IPS DF 4.7 (cell line): ENCODE measurements around the gene CKM.
"Not testable (repeated sequence)": the region's sequence is repeated elsewhere in the genome, so short reads cannot be mapped to it uniquely, and the experiment has no call there.

Source experiments
- DNase-seq: peaks from one replicate; pipeline ENCODE4 v3.0.0-alpha.2; 2013; ENCODE audit warnings: low spot score; ENCODE audit errors: extremely low read depth

CKM gene

DNA sequence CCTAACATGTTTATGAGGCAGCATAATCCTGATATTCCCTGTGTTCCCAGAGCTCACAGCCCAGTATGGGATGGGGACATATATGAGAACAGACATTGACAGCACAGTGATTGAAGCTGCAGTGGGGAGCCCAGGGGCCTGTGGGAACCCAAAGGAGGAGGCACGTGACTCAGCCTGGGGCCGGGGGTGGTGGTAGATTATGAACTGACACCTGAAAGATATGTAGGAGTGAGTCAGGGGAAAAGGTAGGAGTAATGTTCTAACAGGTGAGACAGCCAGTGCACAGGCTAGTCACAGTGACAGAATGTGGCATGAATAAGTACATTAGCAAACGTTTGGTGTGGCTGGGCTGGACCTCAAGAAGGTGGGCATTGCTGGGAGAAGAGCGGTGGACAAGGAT lies 29.0 kb downstream of the CKM start:
- no peak for DNase-seq

DNA sequence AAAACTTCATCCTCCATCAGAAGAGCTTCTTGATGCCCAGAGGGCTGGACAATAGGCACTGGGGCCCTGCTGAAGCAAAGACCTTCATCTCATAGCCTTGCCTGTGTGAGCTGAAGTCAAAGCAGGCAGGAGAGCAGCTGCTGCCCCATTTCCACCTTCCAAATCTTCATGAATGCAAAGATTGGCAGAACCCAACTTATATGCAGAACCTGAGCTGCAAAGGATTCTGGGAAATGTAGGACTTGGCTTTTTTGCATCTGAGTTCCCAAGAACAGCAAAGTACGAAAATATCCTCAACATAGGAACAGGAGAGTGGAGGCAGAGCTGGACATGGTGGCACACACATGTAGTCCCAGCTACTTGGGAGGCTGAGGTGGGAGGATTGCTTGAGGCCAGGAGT lies 30.8 kb downstream of the CKM start:
- DNase-seq, result no peak

DNA sequence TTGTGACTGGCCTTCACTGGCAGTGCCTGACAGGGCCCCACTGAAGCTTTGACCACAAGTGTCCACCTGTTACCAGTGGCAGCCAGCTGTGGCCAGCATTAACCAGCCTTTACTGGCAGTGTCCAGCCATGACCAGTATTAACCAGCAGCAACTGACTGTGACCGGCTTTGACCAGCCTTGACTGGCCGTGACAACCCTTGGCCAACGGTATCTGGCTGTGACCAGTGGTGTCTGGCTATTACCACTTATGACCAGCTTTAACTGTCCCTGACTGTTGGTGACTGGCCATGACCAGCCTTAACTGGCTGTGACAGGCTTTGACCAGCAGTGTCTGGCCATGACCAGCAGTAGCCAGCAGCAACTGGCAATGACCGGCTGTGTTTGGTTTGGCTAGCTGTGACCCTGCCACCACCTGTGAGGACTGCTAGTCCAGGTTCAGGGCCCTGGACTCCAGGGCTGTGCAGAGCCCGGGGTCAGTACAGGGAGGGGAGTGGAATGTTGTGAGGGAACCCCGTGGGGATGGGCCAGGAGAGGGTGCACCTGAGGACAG lies 32.2 kb downstream of the CKM start:
- no peak for DNase-seq

DNA sequence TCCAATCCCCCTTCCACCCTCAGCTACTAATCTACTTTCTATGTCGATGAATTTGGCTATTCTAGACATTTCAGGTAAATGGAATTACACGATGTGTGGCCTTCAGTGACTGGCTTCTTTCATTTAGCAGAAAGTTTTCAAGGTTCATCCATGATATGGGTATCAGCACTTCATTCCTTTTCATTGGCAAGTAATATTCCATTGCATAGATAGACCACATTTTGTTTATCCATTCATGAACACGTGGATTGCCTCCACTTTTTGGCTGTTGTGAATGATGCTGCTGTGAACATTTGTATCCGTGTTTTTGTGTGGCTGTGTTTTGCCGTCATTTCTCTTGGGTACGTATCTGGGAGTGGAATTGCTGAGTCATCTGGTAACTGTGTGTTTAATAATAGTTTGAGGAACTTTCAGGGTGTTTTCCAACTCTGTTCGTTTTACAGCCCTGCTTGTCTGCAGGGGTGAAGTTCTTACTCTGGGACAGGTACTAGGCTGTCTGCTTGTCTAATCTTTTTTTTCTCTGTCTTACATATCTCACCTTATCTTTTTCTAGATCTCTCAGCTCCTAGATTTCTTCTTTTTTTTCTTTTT lies 39.1 kb downstream of the CKM start:
- no peak for DNase-seq

DNA sequence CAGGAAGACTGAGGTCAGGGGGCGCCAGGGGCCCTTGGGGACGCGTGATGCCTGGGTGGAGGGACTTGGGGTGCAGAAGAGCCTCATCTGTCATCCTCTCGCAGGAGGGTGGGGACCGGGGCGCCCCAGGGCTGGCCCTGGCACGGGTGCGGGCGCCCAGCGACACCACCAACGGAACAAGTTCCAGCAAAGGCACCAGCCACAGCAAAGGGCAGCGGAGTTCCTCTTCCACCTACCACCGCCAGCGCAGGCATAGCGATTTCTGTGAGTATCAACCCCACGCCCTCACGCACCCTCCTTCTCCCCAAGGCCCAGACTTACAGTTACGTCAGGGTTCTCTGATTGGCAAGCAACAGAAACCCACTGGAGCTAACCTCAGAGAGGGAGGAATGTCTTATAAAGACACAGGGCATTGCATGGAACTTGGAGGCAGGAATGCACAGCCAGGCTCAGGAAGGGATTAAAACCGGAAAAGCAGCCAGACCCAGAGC lies 42.2 kb downstream of the CKM start:
- no peak for DNase-seq

DNA sequence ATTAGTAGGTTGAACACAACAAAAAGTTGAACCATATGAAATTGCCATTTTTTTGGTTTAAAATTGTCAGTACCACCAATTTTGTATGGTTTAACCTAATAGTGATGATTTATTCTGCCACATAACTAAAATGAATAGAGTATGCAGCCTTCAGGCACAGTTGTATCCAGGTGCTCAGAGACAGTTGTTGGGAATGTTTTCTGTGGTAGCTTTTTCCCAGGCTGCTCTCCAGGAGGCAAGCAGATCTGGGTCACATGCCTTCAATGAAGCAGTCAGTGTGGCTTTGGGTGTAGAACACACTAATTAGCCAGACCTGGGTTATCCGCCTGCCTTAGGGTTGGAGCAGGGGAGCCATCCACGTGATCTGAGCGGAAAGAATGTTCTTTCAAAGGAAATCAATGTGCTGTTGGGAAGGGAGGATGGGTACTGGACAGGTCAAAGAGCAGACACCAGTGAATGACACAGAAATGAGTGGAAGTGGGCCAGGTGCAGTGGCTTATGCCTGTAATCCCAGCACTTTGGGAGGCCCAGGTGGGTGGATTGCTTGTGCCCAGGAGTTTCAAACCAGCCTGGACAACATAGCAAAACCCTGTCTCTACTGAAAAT lies 43.0 kb downstream of the CKM start:
- no peak for DNase-seq

DNA sequence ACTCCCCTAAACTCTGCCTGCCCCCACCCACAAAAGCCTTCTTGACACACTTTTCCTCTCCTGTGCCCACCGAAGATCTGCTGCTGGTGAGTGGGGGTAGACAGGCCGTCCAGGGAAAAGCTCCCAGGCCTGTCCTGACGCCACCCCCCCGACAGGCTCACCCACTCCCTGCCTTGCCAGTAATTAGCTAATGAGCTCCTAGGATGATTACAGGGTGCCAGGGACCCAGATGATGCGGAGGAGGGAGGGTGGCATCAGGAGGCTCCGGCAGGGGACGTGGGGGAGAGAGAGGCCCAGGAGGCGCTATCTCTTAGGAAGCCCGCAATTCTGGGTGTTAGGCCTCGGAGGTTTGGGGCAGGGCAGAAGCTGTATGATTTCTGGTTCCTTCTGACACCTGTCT lies 44.6 kb downstream of the CKM start:
- no peak for DNase-seq

DNA sequence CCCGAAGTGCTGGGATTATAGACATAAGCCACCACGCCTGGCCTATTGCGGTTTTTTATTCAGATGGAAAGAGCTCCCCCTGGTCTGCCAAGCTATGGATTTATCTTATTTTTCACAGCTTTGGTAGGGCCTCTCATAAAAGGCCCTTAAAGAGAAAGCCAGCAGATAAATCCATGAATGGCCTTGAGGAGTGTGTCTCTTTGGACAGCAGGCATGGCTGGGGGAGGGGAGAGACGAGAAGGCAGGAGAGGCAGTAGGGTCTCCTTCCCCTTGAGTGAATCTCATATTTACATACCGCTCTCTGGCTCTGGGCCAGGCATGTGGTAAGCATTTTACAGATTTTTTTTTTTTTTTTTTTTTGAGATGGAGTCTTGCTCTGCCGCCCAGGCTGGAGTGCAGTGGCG lies 46.4 kb downstream of the CKM start:
- DNase-seq, result no peak

DNA sequence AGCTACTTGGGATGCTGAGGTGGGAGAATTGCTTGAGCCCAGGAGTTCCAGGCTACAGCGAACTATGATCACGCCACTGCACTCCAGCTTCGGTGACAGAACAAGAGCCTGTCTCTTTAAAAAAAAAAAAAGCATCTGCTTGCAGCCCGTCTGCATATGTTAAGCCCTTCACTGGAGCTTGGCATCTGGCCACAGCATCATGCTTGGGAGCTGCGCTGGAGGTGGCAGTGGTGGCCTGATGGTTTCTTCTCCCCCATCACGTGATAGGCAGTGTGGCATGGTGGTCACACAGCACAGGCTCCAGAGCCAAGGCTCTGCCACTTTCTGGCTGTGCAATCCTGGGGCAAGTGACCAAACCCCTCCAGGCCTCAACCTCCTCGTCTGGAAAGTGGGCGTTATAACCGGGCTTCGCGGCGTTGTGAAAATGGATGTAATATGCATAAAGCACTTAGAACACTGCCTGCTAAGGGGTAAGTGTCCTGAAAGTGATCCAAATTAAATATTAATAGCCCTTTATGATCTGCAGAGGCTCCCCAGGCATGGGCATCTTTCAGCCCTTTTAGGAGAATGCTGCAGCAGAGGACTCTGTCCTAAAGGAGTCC lies 47.2 kb downstream of the CKM start:
- no peak for DNase-seq

DNA sequence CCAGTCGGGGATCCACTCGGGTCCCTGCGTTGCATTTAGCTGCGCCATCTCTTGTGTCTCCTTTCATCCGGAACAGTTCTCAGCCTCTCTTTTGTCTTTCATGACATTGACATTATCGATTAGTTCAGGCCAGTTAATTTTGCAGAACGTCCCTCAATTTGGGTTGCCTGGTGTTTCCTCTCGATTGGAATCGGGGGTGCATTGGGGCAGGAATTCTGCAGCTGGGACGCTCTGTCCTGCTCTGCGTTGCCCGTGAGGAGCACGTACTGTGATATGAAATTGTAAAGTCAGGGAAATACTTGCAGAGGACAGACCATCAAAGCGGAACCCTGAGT lies 49.2 kb downstream of the CKM start:
- DNase-seq, result no peak

DNA sequence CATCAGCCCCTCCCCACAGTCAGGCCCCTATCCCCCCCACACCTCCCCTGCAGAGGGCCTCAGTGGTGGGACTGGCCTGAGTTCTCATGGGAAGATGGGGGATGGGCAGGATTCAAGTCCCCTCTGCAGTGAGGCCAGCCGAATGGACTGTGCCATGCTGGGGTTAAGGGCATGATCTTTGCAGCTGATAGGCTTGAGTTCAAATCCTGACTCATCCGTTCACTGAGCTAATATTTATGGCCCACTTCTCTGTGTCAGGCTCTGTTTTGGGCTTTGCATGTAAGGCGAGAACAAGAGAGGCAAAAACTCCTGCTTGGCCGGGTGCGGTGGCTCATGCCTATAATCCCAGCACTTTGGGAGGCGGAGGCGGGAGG lies 51.0 kb downstream of the CKM start:
- DNase-seq, result no peak

DNA sequence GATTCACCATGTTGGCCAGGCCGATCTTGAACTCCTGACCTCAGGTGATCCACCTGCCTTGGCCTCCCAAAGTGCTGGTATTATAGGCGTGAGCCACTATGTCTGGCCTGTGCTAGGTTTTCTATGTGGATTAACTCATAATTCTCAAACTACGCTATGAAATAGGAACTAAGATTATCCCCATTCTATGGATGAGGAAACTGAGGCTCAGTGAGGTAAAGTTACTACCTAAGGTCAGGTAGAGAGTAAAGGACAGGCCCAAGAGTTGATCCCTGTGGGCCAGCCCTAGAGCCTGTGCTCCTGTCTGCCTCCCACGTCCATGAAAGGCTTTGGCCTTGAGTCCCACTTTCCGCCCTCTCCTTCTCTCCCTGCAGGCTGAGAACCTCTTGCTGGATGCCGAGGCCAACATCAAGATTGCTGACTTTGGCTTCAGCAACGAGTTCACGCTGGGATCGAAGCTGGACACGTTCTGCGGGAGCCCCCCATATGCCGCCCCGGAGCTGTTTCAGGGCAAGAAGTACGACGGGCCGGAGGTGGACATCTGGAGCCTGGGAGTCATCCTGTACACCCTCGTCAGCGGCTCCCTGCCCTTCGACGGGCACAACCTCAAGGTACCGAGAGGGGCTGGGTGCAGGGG lies 51.5 kb downstream of the CKM start:
- DNase-seq, result no peak

DNA sequence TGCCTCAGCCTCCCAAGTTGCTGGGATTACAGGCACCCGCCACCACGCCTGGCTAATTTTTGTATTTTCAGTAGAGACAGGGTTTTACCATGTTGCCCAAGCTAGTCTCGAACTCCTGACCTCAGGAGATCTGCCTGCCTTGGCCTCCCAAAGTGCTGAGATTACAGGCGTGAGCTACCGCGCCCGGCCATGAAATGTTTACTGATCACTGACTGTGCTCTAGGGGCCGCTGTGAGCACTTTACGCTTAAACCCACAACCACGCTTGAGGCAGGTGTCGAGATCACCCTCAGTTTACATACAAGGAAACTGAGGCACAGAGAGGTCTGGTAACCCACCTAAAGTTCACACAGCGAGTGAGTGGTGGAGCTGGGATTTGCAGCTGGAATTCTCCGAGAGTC lies 52.7 kb downstream of the CKM start:
- DNase-seq, result not testable (repeated sequence)

DNA sequence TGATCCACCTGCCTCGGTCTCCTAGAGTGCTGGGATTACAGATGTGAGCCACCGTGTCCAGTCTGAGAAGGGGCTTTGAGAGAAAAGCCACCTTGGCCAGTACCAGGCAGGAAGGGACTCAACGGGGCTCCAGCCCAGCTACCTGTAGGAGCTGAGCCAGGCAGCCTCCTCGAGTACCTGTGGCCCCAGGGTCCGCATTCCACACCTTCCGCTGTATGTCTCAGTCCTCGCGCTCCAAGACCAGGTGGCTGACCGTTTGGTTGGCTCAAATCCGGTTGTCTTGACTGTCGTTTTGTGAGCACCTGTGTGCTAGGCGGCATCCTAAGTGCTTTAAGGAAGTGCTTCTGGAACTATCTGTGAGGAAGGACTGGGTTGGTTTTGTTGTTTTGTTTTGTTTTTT lies 55.4 kb downstream of the CKM start:
- no peak for DNase-seq

DNA sequence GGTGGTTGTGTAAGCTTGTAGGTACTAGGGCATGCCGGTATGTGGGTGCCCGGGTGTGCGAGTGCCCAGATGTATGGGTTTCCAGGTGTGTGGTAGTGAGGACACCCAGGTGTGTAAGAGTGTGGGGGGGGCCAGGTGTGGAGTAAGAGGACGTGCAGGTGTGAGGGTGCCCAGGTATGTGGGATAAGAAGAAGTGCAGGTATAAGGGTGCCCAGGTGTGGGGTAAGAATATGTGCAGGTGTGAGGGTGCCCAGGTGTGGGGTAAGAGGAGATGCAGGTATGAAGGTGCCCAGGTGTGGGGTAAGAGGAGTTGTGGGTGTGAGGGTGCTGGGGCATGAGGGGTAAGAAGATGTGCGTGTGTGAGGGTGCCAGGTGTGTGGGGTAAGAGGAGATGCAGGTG lies 57.3 kb downstream of the CKM start:
- DNase-seq, result no peak

DNA sequence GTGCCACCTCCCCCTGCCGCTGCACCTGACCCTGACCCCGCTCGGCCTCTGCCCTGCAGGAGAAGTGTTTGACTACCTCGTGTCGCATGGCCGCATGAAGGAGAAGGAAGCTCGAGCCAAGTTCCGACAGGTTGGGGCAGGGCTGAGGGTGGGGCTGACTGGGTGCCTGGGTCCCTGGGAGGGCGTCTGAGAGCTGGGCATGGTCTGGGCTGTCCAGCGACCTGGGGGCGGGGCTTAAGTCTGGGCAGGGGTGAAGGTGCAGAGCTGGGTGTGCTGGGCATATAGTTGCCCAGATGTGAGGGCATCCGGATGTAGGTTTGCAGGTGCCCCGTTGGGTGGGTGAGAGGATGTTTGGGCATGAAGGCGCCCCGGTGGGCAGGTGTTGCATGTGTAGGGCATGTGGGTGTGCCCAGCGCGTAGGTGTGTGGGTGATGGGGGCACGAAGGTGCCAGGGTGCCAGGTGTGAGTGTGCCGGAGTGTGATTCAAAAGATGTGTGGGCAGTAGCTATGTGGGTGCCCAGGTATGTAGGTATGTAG lies 57.8 kb downstream of the CKM start:
- DNase-seq, result no peak

DNA sequence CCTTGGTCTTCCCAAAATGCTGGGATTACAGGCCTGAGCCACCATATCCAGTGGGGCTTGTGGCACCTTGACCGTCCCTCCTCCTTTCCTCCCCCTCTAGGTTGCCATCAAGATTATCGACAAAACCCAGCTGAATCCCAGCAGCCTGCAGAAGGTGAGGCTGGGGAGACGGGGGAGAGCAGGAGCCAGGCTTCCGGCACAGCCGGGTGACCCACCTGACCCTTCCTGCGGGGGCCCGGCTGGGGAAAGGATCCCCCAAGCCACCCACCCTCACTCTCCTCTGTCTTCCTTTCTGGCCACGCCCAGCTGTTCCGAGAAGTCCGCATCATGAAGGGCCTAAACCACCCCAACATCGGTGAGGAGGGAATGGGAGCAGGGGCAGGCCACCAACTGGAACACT lies 59.7 kb downstream of the CKM start:
- DNase-seq, result no peak

DNA sequence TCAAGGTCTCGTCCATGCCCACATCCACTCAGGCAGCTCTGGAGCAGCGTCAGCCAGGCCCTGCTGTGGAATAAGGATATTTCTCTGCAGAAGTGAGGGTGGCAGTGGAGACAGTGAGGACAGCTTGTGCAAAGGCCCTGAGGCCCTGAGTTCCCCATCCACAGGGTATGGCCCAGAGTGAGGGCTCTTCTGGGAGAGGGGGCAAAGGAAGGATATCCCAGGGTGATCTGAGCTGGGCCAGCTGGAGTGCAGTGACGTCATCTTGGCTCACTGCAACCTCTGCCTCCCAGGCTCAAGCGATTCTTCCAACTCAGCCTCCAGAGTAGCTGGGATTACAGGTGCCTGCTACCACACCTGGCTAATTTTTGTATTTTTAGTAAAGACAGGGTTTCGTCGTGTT lies 60.1 kb downstream of the CKM start:
- DNase-seq, result no peak

DNA sequence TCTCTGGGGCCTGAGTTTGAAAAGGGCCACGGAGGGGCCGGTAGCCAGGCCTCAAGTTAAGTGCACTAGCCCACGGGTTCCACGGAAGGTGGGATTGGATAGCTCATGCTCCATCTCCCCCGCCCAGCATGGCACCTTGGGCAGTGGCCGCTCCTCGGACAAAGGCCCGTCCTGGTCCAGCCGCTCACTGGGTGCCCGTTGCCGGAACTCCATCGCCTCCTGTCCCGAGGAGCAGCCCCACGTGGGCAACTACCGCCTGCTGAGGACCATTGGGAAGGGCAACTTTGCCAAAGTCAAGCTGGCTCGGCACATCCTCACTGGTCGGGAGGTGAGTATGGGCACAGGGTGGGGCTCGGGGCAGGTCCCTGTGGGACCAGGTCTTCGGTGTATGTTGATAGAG lies 63.8 kb downstream of the CKM start:
- DNase-seq, result no peak

DNA sequence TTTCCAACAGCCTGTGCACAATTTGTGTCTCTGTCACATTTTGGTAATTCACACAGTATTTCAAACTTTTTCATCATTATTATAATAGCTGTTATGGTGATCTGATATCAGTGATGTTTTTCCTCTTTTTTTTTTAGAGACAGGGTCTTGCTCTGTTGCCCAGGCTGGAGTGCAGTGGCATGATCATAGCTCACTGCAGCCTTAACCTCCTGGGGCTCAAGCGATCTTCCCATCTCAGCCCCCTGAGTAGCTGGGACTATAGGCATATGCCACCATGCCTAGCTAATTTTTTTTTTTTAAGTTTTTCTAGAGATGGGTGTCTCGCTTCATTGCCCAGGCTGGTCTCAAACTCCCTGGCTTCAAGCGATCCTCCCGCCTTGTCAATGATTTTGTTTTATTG lies 65.8 kb downstream of the CKM start:
- no peak for DNase-seq
